WI38 (cell line): Measurements from ENCODE around the gene STXBP6.
"Not testable (repeated sequence)": the region's sequence is repeated elsewhere in the genome, so short reads cannot be mapped to it uniquely, and the experiment has no call there.

Source experiments
- H3K4me3 ChIP-seq: 2 replicates; pipeline ENCODE4 v1.5.1; 2011; ENCODE audit warnings: low read depth, mild to moderate bottlenecking, control low read depth, low read length
- TF ChIP-seq, protein P1 (sequence below): IDR thresholded peaks from 2 replicates; pipeline ENCODE4 v1.5.1; 2012; ENCODE audit warnings: low read depth, mild to moderate bottlenecking, control low read depth, low read length

STXBP6 gene

GRCh38 chr14:24943024-24943423 is 106.9 kb downstream of the STXBP6 start:
- TF ChIP-seq, protein P1, sequence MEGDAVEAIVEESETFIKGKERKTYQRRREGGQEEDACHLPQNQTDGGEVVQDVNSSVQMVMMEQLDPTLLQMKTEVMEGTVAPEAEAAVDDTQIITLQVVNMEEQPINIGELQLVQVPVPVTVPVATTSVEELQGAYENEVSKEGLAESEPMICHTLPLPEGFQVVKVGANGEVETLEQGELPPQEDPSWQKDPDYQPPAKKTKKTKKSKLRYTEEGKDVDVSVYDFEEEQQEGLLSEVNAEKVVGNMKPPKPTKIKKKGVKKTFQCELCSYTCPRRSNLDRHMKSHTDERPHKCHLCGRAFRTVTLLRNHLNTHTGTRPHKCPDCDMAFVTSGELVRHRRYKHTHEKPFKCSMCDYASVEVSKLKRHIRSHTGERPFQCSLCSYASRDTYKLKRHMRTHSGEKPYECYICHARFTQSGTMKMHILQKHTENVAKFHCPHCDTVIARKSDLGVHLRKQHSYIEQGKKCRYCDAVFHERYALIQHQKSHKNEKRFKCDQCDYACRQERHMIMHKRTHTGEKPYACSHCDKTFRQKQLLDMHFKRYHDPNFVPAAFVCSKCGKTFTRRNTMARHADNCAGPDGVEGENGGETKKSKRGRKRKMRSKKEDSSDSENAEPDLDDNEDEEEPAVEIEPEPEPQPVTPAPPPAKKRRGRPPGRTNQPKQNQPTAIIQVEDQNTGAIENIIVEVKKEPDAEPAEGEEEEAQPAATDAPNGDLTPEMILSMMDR, result no peak
- H3K4me3 ChIP-seq, result no peak overlapping the region

DNA sequence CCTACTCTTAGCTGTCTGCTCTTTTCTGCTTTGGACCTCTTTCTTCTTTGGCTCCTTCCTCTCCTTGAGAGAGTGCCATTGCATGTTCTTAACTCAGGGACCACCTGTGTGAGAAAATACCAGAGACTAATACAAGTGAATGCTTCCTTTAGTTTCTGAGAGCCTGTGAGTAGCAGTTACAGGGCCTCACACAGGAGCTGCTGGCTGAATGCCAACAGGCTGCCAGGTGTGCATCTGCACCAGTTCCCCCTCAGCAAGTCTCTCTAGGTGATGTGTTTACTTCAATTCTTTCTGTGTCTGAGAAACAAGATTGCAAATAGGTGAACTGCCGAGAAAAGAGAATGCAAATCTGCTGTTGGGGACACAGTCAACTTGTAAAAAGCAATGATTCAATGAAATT is 108.2 kb downstream of the STXBP6 start:
- TF ChIP-seq, protein P1, result no peak
- no peak overlapping the region for H3K4me3 ChIP-seq

GRCh38 chr14:24940213-24940783 is 109.6 kb downstream of the STXBP6 start:
- TF ChIP-seq, protein P1, result no peak
- no peak overlapping the region for H3K4me3 ChIP-seq

DNA sequence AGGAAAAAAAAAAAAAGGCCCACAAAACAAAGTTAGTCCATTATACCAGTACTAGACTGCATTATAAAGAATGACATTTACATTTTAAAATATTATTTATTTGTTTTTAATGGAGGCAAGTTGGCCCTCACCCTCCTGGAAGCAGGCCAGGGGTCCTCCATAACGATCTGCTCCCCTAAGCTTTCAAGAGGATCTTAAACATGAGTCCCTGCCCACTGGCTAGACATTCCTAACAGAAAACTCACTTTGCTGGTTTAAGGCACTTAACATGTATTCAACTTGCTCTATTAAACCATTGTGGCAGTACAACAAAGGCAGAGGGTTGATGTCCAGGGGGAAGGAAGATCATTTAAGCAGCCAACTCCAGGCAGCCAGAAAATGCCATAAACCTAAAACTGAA is 111.4 kb downstream of the STXBP6 start:
- TF ChIP-seq, protein P1, result no peak
- H3K4me3 ChIP-seq, result no peak overlapping the region

DNA sequence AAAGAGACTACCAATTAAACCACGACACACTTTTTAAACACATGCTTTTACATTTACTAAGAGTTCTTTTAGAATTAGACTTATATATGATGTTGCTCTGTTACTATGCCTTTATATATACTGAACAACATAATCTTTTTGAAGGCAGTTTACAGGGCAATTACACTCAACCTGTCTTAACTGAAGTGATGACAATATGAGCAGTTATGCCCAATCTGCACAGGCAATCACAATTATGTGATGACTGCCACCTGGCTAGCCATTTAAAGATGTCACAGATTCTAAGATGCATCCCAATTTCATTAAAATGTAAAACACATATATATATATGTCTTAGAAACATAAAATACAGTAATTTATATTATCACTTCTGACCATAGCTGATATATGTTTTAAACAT is 112.6 kb downstream of the STXBP6 start:
- TF ChIP-seq, protein P1, result no peak
- no peak overlapping the region for H3K4me3 ChIP-seq

DNA sequence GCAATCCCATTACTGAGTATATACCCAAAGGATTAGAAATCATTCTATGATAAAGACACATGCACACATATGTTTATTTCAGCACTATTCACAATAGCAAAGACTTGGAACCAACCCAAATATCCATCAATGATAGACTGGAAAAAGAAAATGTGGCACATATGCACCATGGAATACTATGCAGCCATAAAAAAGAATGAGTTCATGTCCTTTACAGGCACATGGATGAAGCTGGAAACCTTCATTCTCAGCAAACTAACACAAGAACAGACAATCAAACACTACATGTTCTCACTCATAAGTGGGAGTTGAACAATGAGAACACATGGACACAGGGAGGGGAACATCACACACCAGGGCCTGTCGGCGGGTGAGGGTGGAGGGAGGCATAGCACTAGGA is 113.2 kb downstream of the STXBP6 start:
- not testable (repeated sequence) for H3K4me3 ChIP-seq

- TF ChIP-seq, protein P1, result no peak
- H3K4me3 ChIP-seq, result no peak overlapping the region
Observed at GRCh38 chr14:24935796-24936195, 114.2 kb downstream of the STXBP6 start.

DNA sequence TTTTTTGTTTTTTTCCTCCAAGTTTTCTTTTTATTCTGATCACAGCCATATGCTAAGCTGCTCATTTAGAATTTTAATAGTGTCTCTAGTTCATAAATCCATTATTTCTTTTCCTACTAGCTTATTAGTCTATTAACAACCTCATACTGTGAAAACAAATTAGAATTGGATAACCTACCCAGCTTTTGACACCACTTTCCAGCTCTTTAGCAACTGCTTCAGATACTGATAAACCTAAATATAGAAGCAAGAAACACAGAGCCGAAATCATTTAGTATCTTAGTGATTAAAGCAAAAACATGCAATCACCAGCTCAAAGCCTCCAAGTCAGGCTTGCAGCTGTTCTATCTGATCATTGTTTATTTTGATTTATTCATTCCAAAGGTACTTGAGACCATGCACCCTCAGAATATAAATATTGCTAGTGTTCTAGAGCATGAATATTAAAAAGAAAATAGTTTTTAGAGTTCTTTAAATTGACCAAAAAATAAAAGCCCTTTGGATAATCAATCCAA is 121.5 kb downstream of the STXBP6 start:
- H3K4me3 ChIP-seq, result no peak overlapping the region
- TF ChIP-seq, protein P1, result no peak
